Colon (tissue), 2 donors: Measurements from ENCODE around the gene TRAPPC12.
"Not testable (repeated sequence)": the region's sequence is repeated elsewhere in the genome, so short reads cannot be mapped to it uniquely, and the experiment has no call there.

Experiments
- FAIRE-seq: peaks from 2 replicates; lab custom pipeline; 2012; peaks lifted over from hg19 to GRCh38; lab: Jason Lieb, UNC
- donor health status: control.
- donor health status: control.

TRAPPC12 gene

GRCh38 chr2:3486047-3487027 is 106.8 kb downstream of the TRAPPC12 start:
- no peak for FAIRE-seq

- no peak for FAIRE-seq
These were observed 107.5 kb downstream of the TRAPPC12 start for GRCh38 chr2:3487028-3487425.

GRCh38 chr2:3487432-3487831 is 107.9 kb downstream of the TRAPPC12 start:
- FAIRE-seq: no peak

- no peak for FAIRE-seq
These were observed 108.6 kb downstream of the TRAPPC12 start for GRCh38 chr2:3488061-3488531.

GRCh38 chr2:3488855-3489763 is 109.6 kb downstream of the TRAPPC12 start:
- FAIRE-seq: no peak

- FAIRE-seq: no peak
These were observed 110.2 kb downstream of the TRAPPC12 start for GRCh38 chr2:3489764-3490115.

GRCh38 chr2:3490191-3491170 is 111.0 kb downstream of the TRAPPC12 start:
- no peak for FAIRE-seq

GRCh38 chr2:3491306-3491705 is 111.8 kb downstream of the TRAPPC12 start:
- no peak for FAIRE-seq

- no peak for FAIRE-seq
These were observed 112.4 kb downstream of the TRAPPC12 start for GRCh38 chr2:3491716-3492474.

GRCh38 chr2:3492475-3492787 is 112.9 kb downstream of the TRAPPC12 start:
- not testable (repeated sequence) for FAIRE-seq

- no peak for FAIRE-seq
These were observed 113.6 kb downstream of the TRAPPC12 start for GRCh38 chr2:3492951-3493614.

GRCh38 chr2:3493615-3494007 is 114.1 kb downstream of the TRAPPC12 start:
- no peak for FAIRE-seq

GRCh38 chr2:3494984-3495666 is 115.6 kb downstream of the TRAPPC12 start:
- FAIRE-seq: no peak

- FAIRE-seq: not testable (repeated sequence)
These were observed 117.2 kb downstream of the TRAPPC12 start for GRCh38 chr2:3496708-3497080.

GRCh38 chr2:3498783-3499394 is 119.4 kb downstream of the TRAPPC12 start:
- FAIRE-seq: no peak

GRCh38 chr2:3500326-3500899 is 120.9 kb downstream of the TRAPPC12 start:
- FAIRE-seq: no peak

- FAIRE-seq: no peak
These were observed 123.6 kb downstream of the TRAPPC12 start for GRCh38 chr2:3503046-3503445.

- FAIRE-seq: no peak
These were observed 124.0 kb downstream of the TRAPPC12 start for GRCh38 chr2:3503483-3503882.

GRCh38 chr2:3504741-3505140 is 125.2 kb downstream of the TRAPPC12 start:
- no peak for FAIRE-seq
